CD14-positive monocyte (primary cell): ENCODE results near the gene TMX1. TPM values are rescaled to one million over a fixed set of nuclear protein-coding genes. Genes with fewer than 3 reads are reported as not detected.

ENCODE experiments used
- DNase-seq, 3 donors: peaks; one replicate each; pipeline ENCODE4 v3.0.0-alpha.2; 2011 to 2022
- H2AFZ ChIP-seq: 2 replicates; pipeline ENCODE4 v1.6.0; 2012; ENCODE audit warnings: mild to moderate bottlenecking, low read depth, low read length, inconsistent platforms; ENCODE audit not compliant: insufficient read depth, poor library complexity, severe bottlenecking
- H3K27ac ChIP-seq, 2 donors: 1 replicate in 1 of 2; 2 replicates in 1 of 2; pipeline ENCODE4 v1.5.1; 2012 to 2013; ENCODE audit warnings: low read length in 2 of 2, control low read depth in 1 of 2, inconsistent platforms in 1 of 2, low read depth in 1 of 2, mild to moderate bottlenecking in 1 of 2
- H3K27me3 ChIP-seq, 2 donors: one replicate each; pipeline versions ENCODE4 v1.6.0 to v1.6.1; 2011 to 2013; ENCODE audit warnings: low read length in 2 of 2; ENCODE audit not compliant: control insufficient read depth in 2 of 2, insufficient read depth in 2 of 2
- H3K36me3 ChIP-seq, 2 donors: replicated peaks in 1 of 2; 1 replicate in 1 of 2; 2 replicates in 1 of 2; pipeline versions ENCODE4 v1.5.1 to v1.6.1; 2012 to 2013; ENCODE audit warnings: low read length in 2 of 2, control low read depth in 1 of 2, inconsistent platforms in 1 of 2, mild to moderate bottlenecking in 1 of 2; ENCODE audit not compliant: insufficient read depth in 2 of 2, control insufficient read depth in 1 of 2
- H3K4me1 ChIP-seq, 2 donors: 1 replicate in 1 of 2; 2 replicates in 1 of 2; pipeline versions ENCODE4 v1.5.1 to v1.6.1; 2012 to 2013; ENCODE audit warnings: low read length in 2 of 2, control low read depth in 1 of 2, inconsistent platforms in 1 of 2, mild to moderate bottlenecking in 1 of 2, moderate library complexity in 1 of 2; ENCODE audit not compliant: insufficient read depth in 2 of 2, control insufficient read depth in 1 of 2
- H3K4me2 ChIP-seq: replicated peaks from 2 replicates; pipeline ENCODE3; 2012; ENCODE audit warnings: low read length, moderate library complexity, mild to moderate bottlenecking; ENCODE audit not compliant: poor library complexity, severe bottlenecking; ENCODE audit errors: extremely low read depth
- H3K4me3 ChIP-seq, 3 experiments: fragments of 200-600 bp in 1 of 3; sonication (generic) in 1 of 3; replicated peaks in 1 of 3; 1 replicate in 2 of 3; 2 replicates in 1 of 3; pipeline ENCODE4 v1.5.1; 2011 to 2013; ENCODE audit warnings: low read length in 3 of 3, mild to moderate bottlenecking in 3 of 3, control low read depth in 2 of 3, low read depth in 2 of 3, inconsistent platforms in 1 of 3, moderate library complexity in 1 of 3
- H3K79me2 ChIP-seq: 2 replicates; pipeline ENCODE4 v1.6.0; 2012; ENCODE audit warnings: mild to moderate bottlenecking, control low read depth, inconsistent platforms, low read length, moderate library complexity; ENCODE audit not compliant: insufficient read depth
- H3K9ac ChIP-seq: 2 replicates; pipeline ENCODE4 v1.6.0; 2017; ENCODE audit warnings: low read length, mild to moderate bottlenecking; ENCODE audit not compliant: insufficient read depth, poor library complexity, severe bottlenecking
- H3K9me3 ChIP-seq, 2 donors: replicated peaks in 1 of 2; 1 replicate in 1 of 2; 2 replicates in 1 of 2; pipeline versions ENCODE4 v1.5.1 to v1.6.1; 2012 to 2013; ENCODE audit warnings: low read length in 2 of 2, control low read depth in 1 of 2; ENCODE audit not compliant: control insufficient read depth in 1 of 2, insufficient read depth in 1 of 2
- H4K20me1 ChIP-seq: 2 replicates; pipeline ENCODE4 v1.6.0; 2012; ENCODE audit warnings: mild to moderate bottlenecking, low read length, control low read depth, moderate library complexity; ENCODE audit not compliant: insufficient read depth
- H3K27ac Mint-ChIP-seq, 7 donors: one replicate each; pipeline ENCODE4 v1.8.0; 2020; ENCODE audit warnings: mild to moderate bottlenecking in 7 of 7, mixed read lengths in 7 of 7, moderate library complexity in 6 of 7, inconsistent platforms in 2 of 7
- H3K27me3 Mint-ChIP-seq, 3 donors: one replicate each; pipeline ENCODE4 v1.8.0; 2021 to 2022; ENCODE audit warnings: low read depth in 3 of 3, mild to moderate bottlenecking in 3 of 3, mixed read lengths in 3 of 3, moderate library complexity in 3 of 3, inconsistent platforms in 1 of 3
- H3K36me3 Mint-ChIP-seq, 2 donors: one replicate each; pipeline ENCODE4 v1.8.0; 2020; ENCODE audit warnings: mixed read lengths in 2 of 2, inconsistent platforms in 1 of 2, mild to moderate bottlenecking in 1 of 2
- H3K4me1 Mint-ChIP-seq: one replicate; pipeline ENCODE4 v1.8.0; 2020; ENCODE audit warnings: mild to moderate bottlenecking, mixed read lengths
- H3K4me3 Mint-ChIP-seq, 2 donors: one replicate each; pipeline ENCODE4 v1.8.0; 2020; ENCODE audit warnings: mild to moderate bottlenecking in 2 of 2, mixed read lengths in 2 of 2, moderate library complexity in 1 of 2
- H3K9me3 Mint-ChIP-seq, 7 donors: one replicate each; pipeline ENCODE4 v1.8.0; 2020 to 2022; ENCODE audit warnings: mixed read lengths in 7 of 7, mild to moderate bottlenecking in 6 of 7, moderate library complexity in 6 of 7, inconsistent platforms in 2 of 7
- WGBS: methylation state at CpG from one replicate; pipeline ENCODE4 v1.1.5; 2013; ENCODE audit warnings: missing lambda C conversion rate; ENCODE audit not compliant: insufficient coverage; 5-methylcytosine and 5-hydroxymethylcytosine counted together
- intact Hi-C, 2 donors: fragments of 100-400 bp; cut with micrococcal nuclease; formaldehyde crosslinking; loops; one replicate each; pipeline versions ENCODE4 v1.15.0 to v1.15.1; 2023
- polyA plus RNA-seq, 3 donors: library from polyadenylated mRNA; depleted of rRNA in 1 of 3; unstranded in 2 of 3; stranded (reverse) in 1 of 3; fragments of 300-500 nt in 2 of 3; fragments of >200 nt in 1 of 3; fragmentation: Illumina TruSeq in 2 of 3; gene quantifications; 1 replicate in 2 of 3; 2 replicates in 1 of 3; pipeline ENCODE4 v1.2.3, GENCODE V29; 2012 to 2021
- TF ChIP-seq, protein P1 (sequence below): fragments of 200-600 bp; IDR thresholded peaks from one replicate; pipeline ENCODE4 v1.8.0; 2022; ENCODE audit warnings: antibody characterized with exemption, mild to moderate bottlenecking

TMX1 gene
- polyA plus RNA-seq, 3 donors, result 9.7 to 76.8 (median 62.6) TPM

DNA sequence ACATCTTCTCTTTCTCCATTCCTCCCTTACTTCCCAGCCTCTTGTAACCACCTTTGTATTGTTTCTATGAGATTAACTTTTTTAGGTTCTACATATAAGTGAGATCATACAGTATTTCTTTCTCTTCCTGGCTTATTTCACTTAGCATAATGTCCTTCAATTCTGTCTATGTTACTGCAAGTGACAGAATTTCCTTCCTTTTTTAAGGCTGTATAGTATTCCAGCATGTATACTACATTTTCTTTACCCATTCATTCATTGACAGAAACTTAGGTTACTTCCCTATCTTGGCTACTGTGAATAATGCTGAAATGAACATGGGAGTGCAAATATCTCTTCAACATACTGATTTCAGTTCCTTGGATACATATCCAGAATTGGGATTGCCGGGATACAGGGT, 18.2 kb downstream of the TMX1 start:
- H3K4me3 ChIP-seq, result no peak overlapping the region
- no peak overlapping the region for H2AFZ ChIP-seq
- H4K20me1 ChIP-seq, result no peaks in the 10 kb centered on the region
- no peak overlapping the region for H3K9ac ChIP-seq
- no peak overlapping the region for H3K4me3 Mint-ChIP-seq
- DNase-seq, result no peak
- peaks cover 0 to 5% (median 4%) of the 10 kb centered on the region in 7 donors for H3K9me3 Mint-ChIP-seq
- no peak overlapping the region for H3K27ac Mint-ChIP-seq
- H3K9me3 ChIP-seq, result peaks cover 0 to 4% of the 10 kb centered on the region in 2 donors
- no peaks in the 10 kb centered on the region for H3K79me2 ChIP-seq
- WGBS, result no CpG with 5 or more reads among the region's 1 CpG
- no peaks in the 10 kb centered on the region for H3K4me1 ChIP-seq
- no peak overlapping the region for H3K27ac ChIP-seq
- no peaks in the 10 kb centered on the region for H3K27me3 ChIP-seq
- H3K36me3 Mint-ChIP-seq, result peaks cover 44 to 64% of the 10 kb centered on the region in 2 donors
- TF ChIP-seq, protein P1, sequence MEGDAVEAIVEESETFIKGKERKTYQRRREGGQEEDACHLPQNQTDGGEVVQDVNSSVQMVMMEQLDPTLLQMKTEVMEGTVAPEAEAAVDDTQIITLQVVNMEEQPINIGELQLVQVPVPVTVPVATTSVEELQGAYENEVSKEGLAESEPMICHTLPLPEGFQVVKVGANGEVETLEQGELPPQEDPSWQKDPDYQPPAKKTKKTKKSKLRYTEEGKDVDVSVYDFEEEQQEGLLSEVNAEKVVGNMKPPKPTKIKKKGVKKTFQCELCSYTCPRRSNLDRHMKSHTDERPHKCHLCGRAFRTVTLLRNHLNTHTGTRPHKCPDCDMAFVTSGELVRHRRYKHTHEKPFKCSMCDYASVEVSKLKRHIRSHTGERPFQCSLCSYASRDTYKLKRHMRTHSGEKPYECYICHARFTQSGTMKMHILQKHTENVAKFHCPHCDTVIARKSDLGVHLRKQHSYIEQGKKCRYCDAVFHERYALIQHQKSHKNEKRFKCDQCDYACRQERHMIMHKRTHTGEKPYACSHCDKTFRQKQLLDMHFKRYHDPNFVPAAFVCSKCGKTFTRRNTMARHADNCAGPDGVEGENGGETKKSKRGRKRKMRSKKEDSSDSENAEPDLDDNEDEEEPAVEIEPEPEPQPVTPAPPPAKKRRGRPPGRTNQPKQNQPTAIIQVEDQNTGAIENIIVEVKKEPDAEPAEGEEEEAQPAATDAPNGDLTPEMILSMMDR, result no peak
- peaks cover 37 to 77% of the 10 kb centered on the region in 2 donors for H3K36me3 ChIP-seq
- no peak overlapping the region for H3K4me2 ChIP-seq
- no peaks in the 10 kb centered on the region for H3K27me3 Mint-ChIP-seq
- intact Hi-C loops, result no loop called here
- H3K4me1 Mint-ChIP-seq, result no peaks in the 10 kb centered on the region

DNA sequence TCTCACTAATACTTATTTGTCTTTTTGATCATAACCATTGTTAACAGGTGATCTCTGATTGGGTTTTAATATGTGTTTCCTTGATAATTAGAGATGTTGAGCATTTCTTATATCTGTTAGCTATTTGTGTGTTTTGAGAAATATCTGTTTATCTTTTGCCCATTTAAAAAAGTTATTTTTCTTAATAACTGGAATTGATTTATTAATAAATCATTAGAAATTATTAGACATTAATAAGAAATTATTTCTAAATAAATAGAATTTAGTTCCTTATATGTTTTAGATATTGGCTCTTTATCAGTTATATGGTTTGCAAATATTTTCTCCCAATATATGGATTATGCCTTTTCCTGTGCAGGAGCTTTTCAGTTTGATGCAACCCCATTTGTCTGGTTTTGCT, 18.7 kb downstream of the TMX1 start:
- intact Hi-C loops, result no loop called here
- H3K4me3 ChIP-seq, result no peak overlapping the region
- Mint-ChIP-seq H3K36me3 (peaks cover 45 to 65% of the 10 kb centered on the region in 2 donors), H3K4me3 (no peak overlapping the region), H3K4me1 (no peaks in the 10 kb centered on the region), H3K27ac (no peak overlapping the region), H3K27me3 (no peaks in the 10 kb centered on the region), H3K9me3 (peaks cover 0 to 5% (median 4%) of the 10 kb centered on the region in 7 donors)
- no peak overlapping the region for H3K4me2 ChIP-seq
- H3K9ac ChIP-seq, result no peak overlapping the region
- peaks cover 0 to 4% of the 10 kb centered on the region in 2 donors for H3K9me3 ChIP-seq
- TF ChIP-seq, protein P1, result no peak
- H3K4me1 ChIP-seq, result no peaks in the 10 kb centered on the region
- no peaks in the 10 kb centered on the region for H3K27me3 ChIP-seq
- peaks cover 32 to 73% of the 10 kb centered on the region in 2 donors for H3K36me3 ChIP-seq
- no peak overlapping the region for H2AFZ ChIP-seq
- H3K79me2 ChIP-seq, result no peaks in the 10 kb centered on the region
- H4K20me1 ChIP-seq, result no peaks in the 10 kb centered on the region
- DNase-seq, result no peak
- H3K27ac ChIP-seq, result no peak overlapping the region
